NCI-H345 (cell line): Measurements from ENCODE around the gene HIVEP3.

Experiments
- DNase-seq: peaks from one replicate; lab custom pipeline; 2025; lab: John Stamatoyannopoulos, UW

The HIVEP3 gene

GRCh38 chr1:41627491-41628280 lies 291.0 kb downstream of the HIVEP3 start:
- DNase-seq = no peak

- DNase-seq = no peak
Measured at GRCh38 chr1:41626616-41627375, 291.9 kb downstream of the HIVEP3 start.

GRCh38 chr1:41626146-41626545 lies 292.6 kb downstream of the HIVEP3 start:
- DNase-seq = no peak

GRCh38 chr1:41623736-41624135 lies 295.0 kb downstream of the HIVEP3 start:
- peak; percentile 5 for DNase-seq

- DNase-seq = no peak
Measured at GRCh38 chr1:41622859-41623732, 295.6 kb downstream of the HIVEP3 start.

GRCh38 chr1:41622402-41622801 lies 296.3 kb downstream of the HIVEP3 start:
- no peak for DNase-seq

GRCh38 chr1:41621791-41622190 lies 296.9 kb downstream of the HIVEP3 start:
- DNase-seq = no peak

- no peak for DNase-seq
Measured at GRCh38 chr1:41621256-41621655, 297.5 kb downstream of the HIVEP3 start.

GRCh38 chr1:41620365-41621169 lies 298.2 kb downstream of the HIVEP3 start:
- no peak for DNase-seq

GRCh38 chr1:41619511-41620364 lies 299.0 kb downstream of the HIVEP3 start:
- DNase-seq = peak; percentile 13

- DNase-seq = no peak
Measured at GRCh38 chr1:41618871-41619270, 299.9 kb downstream of the HIVEP3 start.

GRCh38 chr1:41618066-41618825 lies 300.5 kb downstream of the HIVEP3 start:
- no peak for DNase-seq

GRCh38 chr1:41617336-41617735 lies 301.4 kb downstream of the HIVEP3 start:
- no peak for DNase-seq

GRCh38 chr1:41616563-41616962 lies 302.2 kb downstream of the HIVEP3 start:
- DNase-seq = no peak

- DNase-seq = no peak
Measured at GRCh38 chr1:41615981-41616380, 302.7 kb downstream of the HIVEP3 start.

GRCh38 chr1:41615316-41615715 lies 303.4 kb downstream of the HIVEP3 start:
- DNase-seq = no peak

- no peak for DNase-seq
Measured at GRCh38 chr1:41614818-41615217, 303.9 kb downstream of the HIVEP3 start.

GRCh38 chr1:41613689-41614574 lies 304.8 kb downstream of the HIVEP3 start:
- DNase-seq = no peak

- no peak for DNase-seq
Measured at GRCh38 chr1:41612953-41613352, 305.8 kb downstream of the HIVEP3 start.
